ENCODE results near the gene CDKAL1.

DNA sequence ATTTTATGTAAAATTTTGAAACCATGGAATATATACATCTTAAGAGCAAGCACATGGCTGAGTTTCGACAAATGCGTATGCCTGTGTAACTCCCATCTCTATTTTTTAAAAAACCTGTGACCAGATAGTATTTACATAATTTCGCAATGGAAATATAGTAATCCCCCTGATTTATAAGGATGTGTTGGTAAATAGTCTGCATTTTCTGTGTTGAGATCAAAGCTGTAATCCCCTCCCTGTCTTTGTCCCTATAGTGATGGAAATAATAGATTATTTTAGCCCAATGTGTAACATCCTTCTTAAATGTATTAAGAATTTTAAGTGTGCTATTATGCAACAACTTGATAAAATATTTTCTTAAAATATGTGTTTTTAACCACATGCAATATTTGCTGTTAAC lies 267.3 kb downstream of the CDKAL1 start:
- no peak for TF ChIP-seq USF2 (IDR thresholded peaks at IDR 0.05)
- no peak for TF ChIP-seq KDM1A (IDR thresholded peaks at IDR 0.05; ENCODE audit: low read depth)
- no peak for TF ChIP-seq CTCF (IDR thresholded peaks at IDR 0.05)
- TF ChIP-seq POLR2A (IDR thresholded peaks at IDR 0.05; ENCODE audit: low read length): no peak
- TF ChIP-seq CBX2 (IDR thresholded peaks at IDR 0.05; ENCODE audit: borderline replicate concordance, low read depth): no peak
- TF ChIP-seq, protein P1, sequence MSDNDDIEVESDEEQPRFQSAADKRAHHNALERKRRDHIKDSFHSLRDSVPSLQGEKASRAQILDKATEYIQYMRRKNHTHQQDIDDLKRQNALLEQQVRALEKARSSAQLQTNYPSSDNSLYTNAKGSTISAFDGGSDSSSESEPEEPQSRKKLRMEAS (IDR thresholded peaks at IDR 0.05): no peak
- no peak for TF ChIP-seq JUN (IDR thresholded peaks at IDR 0.05)
- no peak for TF ChIP-seq RCOR1 (IDR thresholded peaks at IDR 0.05; ENCODE audit: low read depth, low read length)
- TF ChIP-seq MAZ (IDR thresholded peaks at IDR 0.05; ENCODE audit: borderline replicate concordance, low read depth, low read length): no peak
- no peak for TF ChIP-seq SMC3 (IDR thresholded peaks at IDR 0.05)
- TF ChIP-seq RAD21 (conservative IDR thresholded peaks at IDR 0.05 in 1 of 2, IDR thresholded peaks at IDR 0.05 in 1 of 2): no peak
- no peak for TF ChIP-seq EP300 (IDR thresholded peaks at IDR 0.05)
- TF ChIP-seq, protein P2, sequence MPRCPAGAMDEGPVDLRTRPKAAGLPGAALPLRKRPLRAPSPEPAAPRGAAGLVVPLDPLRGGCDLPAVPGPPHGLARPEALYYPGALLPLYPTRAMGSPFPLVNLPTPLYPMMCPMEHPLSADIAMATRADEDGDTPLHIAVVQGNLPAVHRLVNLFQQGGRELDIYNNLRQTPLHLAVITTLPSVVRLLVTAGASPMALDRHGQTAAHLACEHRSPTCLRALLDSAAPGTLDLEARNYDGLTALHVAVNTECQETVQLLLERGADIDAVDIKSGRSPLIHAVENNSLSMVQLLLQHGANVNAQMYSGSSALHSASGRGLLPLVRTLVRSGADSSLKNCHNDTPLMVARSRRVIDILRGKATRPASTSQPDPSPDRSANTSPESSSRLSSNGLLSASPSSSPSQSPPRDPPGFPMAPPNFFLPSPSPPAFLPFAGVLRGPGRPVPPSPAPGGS (IDR thresholded peaks at IDR 0.05): no peak
- TF ChIP-seq HOXB13 (CRISPR knock-in tag; IDR thresholded peaks at IDR 0.05; ENCODE audit: low read depth): no peak
